Hair follicular keratinocyte (primary cell): ENCODE data around the gene PIGT. TPM values are rescaled to one million over a fixed set of nuclear protein-coding genes. Genes with fewer than 3 reads are reported as not detected.

Experiments used
- total RNA-seq: library from RNA; depleted of rRNA; stranded (reverse); fragments of >200 nt; gene quantifications from 2 replicates; pipeline ENCODE4 v1.2.3, GENCODE V29; 2015

The PIGT gene
- total RNA-seq = 55.9 and 68.6 TPM in 2 replicates

GRCh38 chr20:45415822-45416637, at the start of gene PIGT:
PIGT (plus strand) TSS chr20:45416141; CDS start chr20:45416157, 16 bp downstream.

DNA sequence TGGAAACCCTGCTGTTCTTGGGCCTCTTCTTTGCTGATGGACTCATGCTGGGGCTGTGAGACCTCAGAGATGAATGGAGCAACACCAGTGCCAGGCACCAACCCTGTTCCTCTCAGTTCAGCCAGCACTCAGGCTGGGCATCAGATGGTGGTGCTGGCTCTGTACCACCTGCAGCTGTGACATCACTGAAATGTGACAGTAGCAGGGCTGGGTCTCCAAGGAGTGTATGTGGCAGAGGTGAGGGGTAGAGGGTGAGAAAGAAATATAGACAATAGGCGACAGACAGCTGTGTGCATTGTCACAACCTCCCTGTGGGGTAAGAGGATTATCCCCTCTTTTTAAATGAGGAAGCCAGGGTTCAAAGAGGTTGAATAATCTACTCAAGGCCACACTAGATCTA, 37.8 kb upstream of the PIGT start, which contains the start of gene TP53TG5:
Gene TP53TG5 (minus strand): TSS at position 135 of the 400 bp plus-strand sequence. CDS start 89 bp downstream, at position 46.

GRCh38 chr20:45407783-45408645, 7.9 kb upstream of the PIGT start, which contains the start of gene DBNDD2:
DBNDD2 (plus strand) TSS chr20:45408289; CDS start chr20:45408468, 179 bp downstream.

DNA sequence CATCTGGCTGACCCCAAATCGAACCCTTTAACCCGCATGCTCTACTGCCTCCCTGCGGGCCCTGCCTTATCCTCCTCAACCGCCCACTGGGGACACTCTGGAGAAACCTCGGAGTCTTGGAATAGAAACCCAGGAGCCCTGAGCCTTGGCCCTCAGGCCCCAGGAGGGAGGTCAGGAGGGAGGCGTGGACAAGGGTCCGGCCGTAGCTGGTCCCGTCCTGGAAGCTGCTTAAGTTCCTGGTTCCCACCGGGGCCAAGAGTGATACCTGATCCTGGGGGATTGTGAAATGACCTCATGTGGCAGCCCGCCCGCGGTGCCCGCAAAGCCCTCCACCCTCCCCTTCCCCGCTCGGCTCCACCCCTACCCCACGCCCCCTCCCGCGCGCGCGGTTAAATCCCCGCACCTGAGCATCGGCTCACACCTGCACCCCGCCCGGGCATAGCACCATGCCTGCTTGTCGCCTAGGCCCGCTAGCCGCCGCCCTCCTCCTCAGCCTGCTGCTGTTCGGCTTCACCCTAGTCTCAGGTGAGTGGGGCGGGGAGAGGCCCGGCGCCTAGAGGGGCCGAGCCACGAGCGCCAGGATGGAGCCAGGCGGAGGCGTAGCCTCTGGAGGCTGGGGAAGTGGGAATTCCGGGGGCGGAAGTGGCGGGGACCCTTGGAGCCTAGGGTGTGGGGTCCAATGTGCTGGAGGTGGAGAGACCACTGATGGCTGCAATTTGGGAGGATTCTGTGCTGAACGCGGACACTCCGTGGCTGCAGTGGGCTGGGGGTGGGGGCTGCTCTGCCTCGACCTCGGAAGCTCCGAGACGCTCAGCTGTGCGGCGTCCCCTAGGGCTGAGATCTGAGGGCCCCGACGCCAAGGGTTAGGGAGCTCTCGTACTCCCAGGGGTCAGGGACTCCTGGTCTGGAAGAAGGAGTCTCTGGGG, 53.7 kb downstream of the PIGT start, which contains the start of gene WFDC2:
Gene WFDC2 (plus strand): TSS at position 418 of the 926 bp plus-strand sequence. CDS start 29 bp downstream, at position 447.

Other genes with a start within 250 kb of the PIGT start
- 11.0 and 25.5 TPM in 2 replicates for gene PI3, start 241.2 kb upstream of the PIGT start, total RNA-seq
- gene SEMG1, start 209.1 kb upstream of the PIGT start, total RNA-seq = not detected in 2 replicates
- not detected in 2 replicates for gene SEMG2, start 194.8 kb upstream of the PIGT start, total RNA-seq
- 13.8 and 27.3 TPM in 2 replicates for gene SLPI, start 161.6 kb upstream of the PIGT start, total RNA-seq
- gene RBPJL, start 109.3 kb upstream of the PIGT start, total RNA-seq = not detected in 2 replicates
- gene MATN4, start 107.8 kb upstream of the PIGT start, total RNA-seq = not detected in 2 replicates
- gene SDC4, start 67.7 kb upstream of the PIGT start, total RNA-seq = 162 and 261 TPM in 2 replicates
- gene SYS1, start 53.0 kb upstream of the PIGT start, total RNA-seq = 18.9 and 20.5 TPM in 2 replicates
- not detected in 2 replicates for gene TP53TG5, start 37.8 kb upstream of the PIGT start, total RNA-seq
- 35.7 and 41.2 TPM in 2 replicates for gene DBNDD2, start 7.9 kb upstream of the PIGT start, total RNA-seq
- gene WFDC2, start 53.6 kb downstream of the PIGT start, total RNA-seq = not detected in 2 replicates
- not detected in 2 replicates for gene SPINT3, start 99.5 kb downstream of the PIGT start, total RNA-seq
- not detected in 2 replicates for gene WFDC6, start 123.3 kb downstream of the PIGT start, total RNA-seq
- not detected in 2 replicates for gene EPPIN, start 131.3 kb downstream of the PIGT start, total RNA-seq
- not detected in 2 replicates for gene WFDC8, start 163.1 kb downstream of the PIGT start, total RNA-seq
- not detected in 2 replicates for gene WFDC10A, start 213.6 kb downstream of the PIGT start, total RNA-seq
- gene WFDC9, start 215.1 kb downstream of the PIGT start, total RNA-seq = not detected in 2 replicates